Measurements from ENCODE around the gene HELZ2.

HELZ2 gene

GRCh38 chr20:63536241-63536977, 37.6 kb downstream of the HELZ2 start:
- DNase-seq = no peak

GRCh38 chr20:63534831-63535651, 39.0 kb downstream of the HELZ2 start:
- DNase-seq = no peak

GRCh38 chr20:63534427-63534830, 39.6 kb downstream of the HELZ2 start:
- no peak for DNase-seq

GRCh38 chr20:63533871-63534393, 40.1 kb downstream of the HELZ2 start:
- no peak for DNase-seq

GRCh38 chr20:63533388-63533787, 40.7 kb downstream of the HELZ2 start:
- DNase-seq = no peak

- no peak for DNase-seq
Measured at GRCh38 chr20:63532449-63532971, 41.5 kb downstream of the HELZ2 start.

- no peak for DNase-seq
Measured at GRCh38 chr20:63531686-63532448, 42.2 kb downstream of the HELZ2 start.

GRCh38 chr20:63530788-63531160, 43.3 kb downstream of the HELZ2 start:
- no peak for DNase-seq

- no peak for DNase-seq
Measured at GRCh38 chr20:63529861-63530787, 43.9 kb downstream of the HELZ2 start.

- no peak for DNase-seq
Measured at GRCh38 chr20:63529180-63529860, 44.7 kb downstream of the HELZ2 start.

GRCh38 chr20:63527184-63527583, 46.9 kb downstream of the HELZ2 start:
- DNase-seq = no peak

- DNase-seq = no peak
Measured at GRCh38 chr20:63525971-63526370, 48.1 kb downstream of the HELZ2 start.

- DNase-seq = no peak
Measured at GRCh38 chr20:63525185-63525584, 48.9 kb downstream of the HELZ2 start.

Data from cortex of kidney (tissue), 1 donor.